Astrocyte of the cerebellum (primary cell): ENCODE data around the gene MTIF2.
A peak's percentile ranks its signal among the peaks of the same experiment; 100 is the strongest.
"Not testable (repeated sequence)": the region's sequence is repeated elsewhere in the genome, so short reads cannot be mapped to it uniquely, and the experiment has no call there.

Experiments used
- DNase-seq: peaks from one replicate; pipeline ENCODE4 v3.0.0-alpha.2; 2011; ENCODE audit warnings: low read depth
- H3K4me3 ChIP-seq: 2 replicates; pipeline ENCODE4 v1.5.1; 2011; ENCODE audit warnings: mild to moderate bottlenecking, low read depth, low read length, moderate library complexity
- in situ Hi-C: cut with HindIII; loops from 2 replicates; pipeline ENCODE4 v1.10.0; 2017; ENCODE audit warnings: low sequenced_read_pairs
- TF ChIP-seq, protein P1 (sequence below): IDR thresholded peaks from 2 replicates; pipeline ENCODE4 v1.5.1; 2012; ENCODE audit warnings: low read length, low read depth, moderate library complexity, mild to moderate bottlenecking; ENCODE audit errors: missing control alignments

MTIF2 gene

DNA sequence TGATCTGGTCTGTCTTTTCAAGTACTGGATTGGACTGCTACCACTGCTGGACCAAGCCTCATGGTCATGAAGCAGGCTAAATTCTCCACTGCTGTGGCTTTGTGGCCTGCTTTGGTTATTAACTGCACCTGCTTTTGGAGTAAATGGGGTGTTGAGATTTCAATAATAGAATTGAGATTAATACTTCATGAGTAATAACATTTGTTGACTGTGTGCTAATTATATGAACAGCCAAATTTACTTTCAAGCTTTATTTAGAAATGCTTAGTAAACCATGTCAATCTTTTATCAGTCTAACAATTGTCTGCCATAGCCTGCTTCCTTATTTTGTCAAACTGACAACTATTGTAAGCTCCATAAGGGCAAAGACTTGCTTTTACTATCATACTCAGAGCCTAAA, 27.4 kb upstream of the MTIF2 start:
- in situ Hi-C loops, result no loop called here
- DNase-seq, result no peak
- H3K4me3 ChIP-seq, result no peak overlapping the region
- TF ChIP-seq, protein P1, sequence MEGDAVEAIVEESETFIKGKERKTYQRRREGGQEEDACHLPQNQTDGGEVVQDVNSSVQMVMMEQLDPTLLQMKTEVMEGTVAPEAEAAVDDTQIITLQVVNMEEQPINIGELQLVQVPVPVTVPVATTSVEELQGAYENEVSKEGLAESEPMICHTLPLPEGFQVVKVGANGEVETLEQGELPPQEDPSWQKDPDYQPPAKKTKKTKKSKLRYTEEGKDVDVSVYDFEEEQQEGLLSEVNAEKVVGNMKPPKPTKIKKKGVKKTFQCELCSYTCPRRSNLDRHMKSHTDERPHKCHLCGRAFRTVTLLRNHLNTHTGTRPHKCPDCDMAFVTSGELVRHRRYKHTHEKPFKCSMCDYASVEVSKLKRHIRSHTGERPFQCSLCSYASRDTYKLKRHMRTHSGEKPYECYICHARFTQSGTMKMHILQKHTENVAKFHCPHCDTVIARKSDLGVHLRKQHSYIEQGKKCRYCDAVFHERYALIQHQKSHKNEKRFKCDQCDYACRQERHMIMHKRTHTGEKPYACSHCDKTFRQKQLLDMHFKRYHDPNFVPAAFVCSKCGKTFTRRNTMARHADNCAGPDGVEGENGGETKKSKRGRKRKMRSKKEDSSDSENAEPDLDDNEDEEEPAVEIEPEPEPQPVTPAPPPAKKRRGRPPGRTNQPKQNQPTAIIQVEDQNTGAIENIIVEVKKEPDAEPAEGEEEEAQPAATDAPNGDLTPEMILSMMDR, result no peak

DNA sequence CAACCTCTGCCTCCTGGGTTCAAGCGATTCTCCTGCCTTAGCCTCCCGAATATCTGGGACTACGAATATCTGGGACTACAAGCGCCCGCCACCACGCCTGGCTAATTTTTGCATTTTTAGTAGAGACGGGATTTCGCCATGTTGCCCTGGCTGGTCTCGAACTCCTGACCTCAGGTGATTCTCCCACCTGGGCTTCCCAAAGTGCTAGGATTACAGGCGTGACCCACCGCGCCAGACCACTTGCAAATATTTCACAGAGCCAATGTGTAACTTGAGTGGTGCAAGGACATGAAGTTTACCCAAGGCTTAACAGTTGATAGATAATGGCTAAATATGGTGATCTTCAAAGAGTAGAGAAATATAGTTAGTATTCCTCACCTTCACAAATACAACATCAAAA, 14.1 kb upstream of the MTIF2 start:
- in situ Hi-C loops, result no loop called here
- TF ChIP-seq, protein P1, result no peak
- DNase-seq, result no peak
- no peak overlapping the region for H3K4me3 ChIP-seq

DNA sequence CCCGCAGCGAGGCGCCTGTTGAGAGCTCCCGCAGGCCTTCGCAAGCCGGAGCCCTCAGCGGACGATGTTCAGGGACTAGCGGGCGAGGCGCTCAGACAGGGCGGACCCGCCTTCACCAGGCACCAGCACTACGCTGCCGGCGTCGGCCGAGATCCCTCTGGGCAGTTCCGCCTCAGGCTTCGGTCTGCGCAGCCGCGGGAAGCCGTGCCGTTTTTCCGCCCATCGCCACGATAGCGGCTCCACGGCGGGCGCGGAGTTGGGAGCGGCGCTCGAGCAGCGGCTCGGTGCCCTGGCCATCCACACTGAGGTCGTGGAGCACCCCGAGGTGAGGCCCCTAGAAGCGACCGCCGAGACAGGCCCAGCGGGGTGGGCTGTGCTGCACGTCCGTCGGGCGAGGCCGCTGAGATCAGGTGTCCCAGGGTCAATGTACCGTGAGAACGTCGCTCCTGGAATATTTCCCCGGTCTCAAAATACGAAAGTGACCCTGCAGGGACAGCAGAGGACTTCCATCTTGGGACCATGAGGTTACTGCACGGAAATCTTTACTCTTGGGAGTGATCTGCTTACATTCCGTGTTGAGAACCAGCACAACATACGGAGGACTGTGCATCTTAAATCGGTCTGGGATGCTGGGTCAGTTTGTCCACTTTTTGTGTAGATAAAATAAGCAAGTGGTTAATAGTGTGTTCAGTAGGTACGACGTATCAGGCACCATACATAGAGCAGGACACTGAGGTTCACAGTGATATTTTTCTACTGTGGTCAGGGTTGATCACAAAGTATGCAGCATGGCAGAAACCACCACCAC, 13.3 kb upstream of the MTIF2 start:
- H3K4me3 ChIP-seq, result peak overlapping the region; percentile 46
- in situ Hi-C loops, result no loop called here
- TF ChIP-seq, protein P1, result no peak
- peak; percentile 35 for DNase-seq

DNA sequence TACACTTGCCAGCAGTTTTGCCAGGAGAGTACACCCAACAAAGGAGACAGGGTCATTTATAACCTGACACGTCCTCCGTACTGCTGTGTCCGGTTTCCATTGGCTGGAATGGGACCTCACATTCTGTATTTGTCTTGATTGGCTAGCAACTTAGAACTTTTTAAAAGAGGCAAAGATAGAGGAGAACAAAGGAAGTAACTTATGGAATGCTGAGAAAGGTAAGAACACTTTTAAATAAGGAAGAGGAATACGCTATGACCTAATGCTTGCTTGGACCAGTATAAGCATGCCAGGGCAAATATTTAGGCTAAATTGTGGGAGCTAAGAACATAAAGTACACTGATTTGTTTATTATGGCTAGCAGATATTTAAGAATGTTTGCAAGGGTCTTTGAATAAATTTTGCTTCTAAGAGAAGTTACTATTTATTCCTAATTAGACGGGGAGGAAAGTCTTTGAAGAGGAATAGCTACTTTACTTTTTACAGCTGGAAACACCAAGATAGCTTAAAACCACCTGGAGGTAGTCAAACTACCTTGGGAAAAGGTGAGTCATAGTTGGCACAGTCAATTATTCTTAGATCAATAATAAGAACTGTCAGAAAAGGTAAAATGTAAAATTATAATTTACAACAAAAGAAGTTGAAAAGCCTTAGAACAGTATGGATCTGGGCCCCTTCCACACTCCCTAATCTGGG, 12.0 kb upstream of the MTIF2 start:
- H3K4me3 ChIP-seq, in situ Hi-C loops, DNase-seq: not testable (repeated sequence)

DNA sequence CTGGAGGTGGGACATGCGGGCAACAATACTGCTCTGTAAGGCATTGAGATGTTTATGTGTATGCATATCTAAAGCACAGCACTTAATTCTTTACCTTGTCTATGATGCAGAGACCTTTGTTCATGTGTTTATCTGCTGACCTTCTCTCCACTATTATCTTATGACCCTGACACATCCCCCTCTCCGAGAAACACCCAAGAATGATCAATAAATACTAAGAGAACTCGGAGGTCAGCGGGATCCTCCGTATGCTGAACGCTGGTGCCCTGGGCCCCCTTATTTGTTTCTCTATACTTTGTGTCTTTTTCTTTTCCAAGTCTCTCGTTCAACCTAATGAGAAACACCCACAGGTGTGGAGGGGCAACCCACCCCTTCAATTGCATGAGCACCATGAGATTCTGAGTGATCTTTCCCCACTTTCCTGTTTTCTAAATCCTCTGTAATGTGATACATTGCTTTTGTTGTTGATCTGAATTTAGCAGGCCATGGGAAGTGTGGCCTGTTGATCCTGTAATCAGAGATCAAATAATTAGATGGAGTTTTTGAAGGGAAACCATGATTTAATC, 10.9 kb upstream of the MTIF2 start:
- DNase-seq, in situ Hi-C loops, H3K4me3 ChIP-seq: not testable (repeated sequence)

DNA sequence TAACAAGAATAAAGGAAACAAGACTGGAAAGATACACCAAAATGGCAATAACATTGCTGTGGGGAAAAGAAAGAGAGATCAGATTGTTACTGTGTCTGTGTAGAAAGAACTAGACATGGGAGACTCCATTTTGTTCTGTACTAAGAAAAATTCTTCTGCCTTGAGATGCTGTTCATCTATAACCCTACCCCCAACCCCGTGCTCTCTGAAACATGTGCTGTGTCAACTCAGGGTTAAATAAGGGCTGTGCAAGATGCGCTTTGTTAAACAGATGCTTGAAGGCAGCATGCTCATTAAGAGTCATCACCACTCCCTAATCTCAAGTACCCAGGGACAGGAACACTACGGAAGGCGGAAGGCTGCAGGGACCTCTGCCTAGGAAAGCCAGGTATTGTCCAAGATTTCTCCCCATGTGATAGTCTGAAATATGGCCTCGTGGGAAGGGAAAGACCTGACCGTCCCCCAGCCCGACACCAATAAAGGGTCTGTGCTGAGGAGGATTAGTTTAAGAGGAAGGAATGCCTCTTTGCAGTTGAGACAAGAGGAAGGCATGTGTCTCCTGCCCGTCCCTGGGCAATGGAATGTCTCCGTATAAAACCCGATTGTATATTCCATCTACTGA, 10.3 kb upstream of the MTIF2 start:
- DNase-seq, H3K4me3 ChIP-seq, in situ Hi-C loops: not testable (repeated sequence)

DNA sequence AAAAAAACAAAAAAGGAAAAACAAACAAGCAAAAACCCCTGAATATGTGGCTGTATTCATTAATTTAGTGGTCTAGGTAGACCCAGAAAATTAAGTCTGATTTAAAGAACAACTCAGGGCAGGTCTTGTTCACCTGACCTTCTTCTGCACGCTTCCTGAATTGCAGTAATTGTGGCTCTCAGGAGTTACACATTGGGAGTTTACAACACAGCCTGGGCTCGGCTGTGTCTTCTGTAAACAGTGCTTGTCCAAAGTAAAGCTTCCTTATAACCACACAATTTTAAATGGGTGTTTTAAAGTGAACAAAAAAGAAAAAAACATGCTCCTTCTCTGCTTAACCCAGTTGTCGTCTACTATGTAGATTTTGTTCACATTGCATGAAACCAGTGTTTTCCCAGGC, 8.3 kb upstream of the MTIF2 start:
- in situ Hi-C loops, result no loop called here
- DNase-seq, result no peak
- no peak overlapping the region for H3K4me3 ChIP-seq
- TF ChIP-seq, protein P1, result no peak

DNA sequence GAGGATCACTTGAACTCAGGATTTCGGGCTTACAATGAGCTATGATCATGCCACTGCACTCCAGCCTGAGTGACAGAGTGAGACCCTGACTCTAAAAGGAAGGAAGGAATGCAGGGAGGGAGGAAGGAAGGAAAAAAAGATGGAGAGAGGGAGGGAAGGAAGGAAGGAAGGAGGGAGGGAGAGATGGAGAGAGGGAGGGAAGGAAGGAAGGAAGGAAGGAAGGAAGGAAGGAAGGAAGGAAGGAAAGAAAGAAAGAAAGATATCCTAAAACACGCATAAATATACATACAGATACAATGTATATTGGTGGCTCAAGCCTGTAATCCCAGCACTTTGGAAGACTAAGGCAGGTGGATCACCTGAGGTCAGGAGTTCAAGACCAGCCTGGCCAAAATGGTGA, 5.3 kb upstream of the MTIF2 start:
- DNase-seq, in situ Hi-C loops, H3K4me3 ChIP-seq: not testable (repeated sequence)
